Stomach (tissue), 4 donors: ENCODE results near the gene CCDC157.

Source experiments
- CTCF ChIP-seq, 7 experiments: fragments of 450-650 bp in 4 of 7; fragments of 200-600 bp in 3 of 7; sonication (generic) in 3 of 7; IDR thresholded peaks; one replicate each; pipeline ENCODE4 v1.5.1; 2016 to 2019; ENCODE audit warnings: antibody characterized with exemption in 7 of 7, control low read depth in 2 of 7, mild to moderate bottlenecking in 1 of 7
- POLR2A ChIP-seq, 4 donors: fragments of 450-650 bp; IDR thresholded peaks; one replicate each; pipeline ENCODE4 v1.6.1; 2016; ENCODE audit warnings: antibody characterized with exemption in 4 of 4, control low read depth in 2 of 4, mild to moderate bottlenecking in 1 of 4, moderate library complexity in 1 of 4

GRCh38 chr22:30411780-30412179, 55.0 kb downstream of the CCDC157 start:
- no peak for TF ChIP-seq CTCF (IDR thresholded peaks at IDR 0.05)
- TF ChIP-seq POLR2A (IDR thresholded peaks at IDR 0.05) = no peak
